HEK293 (cell line): ENCODE measurements around the gene PFDN5.
A peak's percentile ranks its signal among the peaks of the same experiment; 100 is the strongest.

ENCODE experiments used
- BCL11B ChIP-seq: fragments of 450-650 bp; formaldehyde crosslinking; IDR thresholded peaks from 2 replicates; pipeline ENCODE4 v1.5.1; 2016; ENCODE audit warnings: low read depth, missing biosample characterization, missing genetic modification characterization
- IKZF3 ChIP-seq: fragments of 450-650 bp; IDR thresholded peaks from 2 replicates; pipeline ENCODE4 v1.5.0; 2018; ENCODE audit warnings: missing biosample characterization, mild to moderate bottlenecking, missing genetic modification characterization, moderate library complexity
- KLF1 ChIP-seq: fragments of 450-650 bp; formaldehyde crosslinking; IDR thresholded peaks from 2 replicates; pipeline ENCODE4 v1.5.1; 2016; ENCODE audit warnings: missing biosample characterization, missing genetic modification characterization
- KLF17 ChIP-seq: fragments of 450-650 bp; formaldehyde crosslinking; IDR thresholded peaks from 2 replicates; pipeline ENCODE4 v1.5.1; 2016; ENCODE audit warnings: missing biosample characterization, missing genetic modification characterization
- KLF7 ChIP-seq: fragments of 450-650 bp; formaldehyde crosslinking; IDR thresholded peaks from 2 replicates; pipeline ENCODE4 v1.5.1; 2016; ENCODE audit warnings: missing biosample characterization, missing genetic modification characterization, borderline replicate concordance
- KLF8 ChIP-seq: fragments of 450-650 bp; formaldehyde crosslinking; IDR thresholded peaks from 2 replicates; pipeline ENCODE4 v1.5.1; 2016; ENCODE audit warnings: missing biosample characterization, missing genetic modification characterization
- KLF9 ChIP-seq: fragments of 450-650 bp; formaldehyde crosslinking; IDR thresholded peaks from 2 replicates; pipeline ENCODE4 v1.5.1; 2016; ENCODE audit warnings: missing biosample characterization, missing genetic modification characterization, low read depth
- PRDM1 ChIP-seq: fragments of 450-650 bp; formaldehyde crosslinking; IDR thresholded peaks from 2 replicates; pipeline ENCODE4; 2016; ENCODE audit warnings: missing biosample characterization, missing genetic modification characterization
- YY1 ChIP-seq: fragments of 450-650 bp; formaldehyde crosslinking; IDR thresholded peaks from 2 replicates; pipeline ENCODE4 v1.5.1; 2018; ENCODE audit warnings: missing biosample characterization, missing genetic modification characterization
- YY2 ChIP-seq: fragments of 450-650 bp; formaldehyde crosslinking; IDR thresholded peaks from 2 replicates; pipeline ENCODE4 v1.5.1; 2016; ENCODE audit warnings: missing biosample characterization, missing genetic modification characterization
- ZBTB20 ChIP-seq: fragments of 450-650 bp; formaldehyde crosslinking; IDR thresholded peaks from 2 replicates; pipeline ENCODE4 v1.5.1; 2016; ENCODE audit warnings: missing biosample characterization, missing genetic modification characterization
- ZBTB44 ChIP-seq: fragments of 450-650 bp; IDR thresholded peaks from 2 replicates; pipeline ENCODE4 v1.5.1; 2018; ENCODE audit warnings: missing biosample characterization, mild to moderate bottlenecking, missing genetic modification characterization
- ZFP41 ChIP-seq: fragments of 450-650 bp; formaldehyde crosslinking; IDR thresholded peaks from 2 replicates; pipeline ENCODE4 v1.5.1; 2016; ENCODE audit warnings: missing biosample characterization, missing genetic modification characterization, borderline replicate concordance
- ZFP69B ChIP-seq: fragments of 450-650 bp; formaldehyde crosslinking; IDR thresholded peaks from 2 replicates; pipeline ENCODE4 v1.5.1; 2016; ENCODE audit warnings: missing biosample characterization, missing genetic modification characterization
- ZNF132 ChIP-seq: fragments of 450-650 bp; formaldehyde crosslinking; IDR thresholded peaks from 2 replicates; pipeline ENCODE4 v1.5.1; 2017; ENCODE audit warnings: missing biosample characterization, missing genetic modification characterization, borderline replicate concordance
- ZNF169 ChIP-seq: fragments of 450-650 bp; formaldehyde crosslinking; IDR thresholded peaks from 2 replicates; pipeline ENCODE4 v1.5.1; 2016; ENCODE audit warnings: missing biosample characterization, missing genetic modification characterization
- ZNF175 ChIP-seq: fragments of 450-650 bp; formaldehyde crosslinking; IDR thresholded peaks from 2 replicates; pipeline ENCODE4 v1.5.1; 2016; ENCODE audit warnings: missing biosample characterization, missing genetic modification characterization
- ZNF18 ChIP-seq: fragments of 450-650 bp; formaldehyde crosslinking; IDR thresholded peaks from 2 replicates; pipeline ENCODE4 v1.5.1; 2016; ENCODE audit warnings: missing biosample characterization, missing genetic modification characterization
- ZNF19 ChIP-seq: fragments of 450-650 bp; formaldehyde crosslinking; IDR thresholded peaks from 2 replicates; pipeline ENCODE4; 2016; ENCODE audit warnings: missing biosample characterization, missing genetic modification characterization, low read depth
- ZNF211 ChIP-seq: fragments of 450-650 bp; formaldehyde crosslinking; IDR thresholded peaks from 2 replicates; pipeline ENCODE4 v1.5.1; 2016; ENCODE audit warnings: low read depth, missing biosample characterization, missing genetic modification characterization
- ZNF221 ChIP-seq: fragments of 450-650 bp; formaldehyde crosslinking; IDR thresholded peaks from 2 replicates; pipeline ENCODE4 v1.5.1; 2017; ENCODE audit warnings: missing biosample characterization, missing genetic modification characterization, borderline replicate concordance
- ZNF239 ChIP-seq: fragments of 450-650 bp; formaldehyde crosslinking; IDR thresholded peaks from 2 replicates; pipeline ENCODE4 v1.5.1; 2016; ENCODE audit warnings: missing biosample characterization, missing genetic modification characterization
- ZNF341 ChIP-seq: fragments of 450-650 bp; formaldehyde crosslinking; IDR thresholded peaks from 2 replicates; pipeline ENCODE4; 2016; ENCODE audit warnings: low read depth, missing biosample characterization, missing genetic modification characterization
- ZNF350 ChIP-seq: fragments of 450-650 bp; formaldehyde crosslinking; IDR thresholded peaks from 2 replicates; pipeline ENCODE4 v1.5.0; 2017; ENCODE audit warnings: missing biosample characterization, mild to moderate bottlenecking, missing genetic modification characterization
- ZNF391 ChIP-seq: fragments of 450-650 bp; formaldehyde crosslinking; IDR thresholded peaks from 2 replicates; pipeline ENCODE4 v1.5.1; 2016; ENCODE audit warnings: low read depth, missing biosample characterization, missing genetic modification characterization, borderline replicate concordance
- ZNF398 ChIP-seq: fragments of 450-650 bp; formaldehyde crosslinking; IDR thresholded peaks from 2 replicates; pipeline ENCODE4 v1.5.1; 2017; ENCODE audit warnings: missing biosample characterization, missing genetic modification characterization
- ZNF423 ChIP-seq: fragments of 450-650 bp; formaldehyde crosslinking; IDR thresholded peaks from 2 replicates; pipeline ENCODE4 v1.5.1; 2016; ENCODE audit warnings: missing biosample characterization, missing genetic modification characterization
- ZNF561 ChIP-seq: fragments of 450-650 bp; IDR thresholded peaks from 2 replicates; pipeline ENCODE4 v1.5.1; 2018; ENCODE audit warnings: missing biosample characterization, missing genetic modification characterization, borderline replicate concordance
- ZNF639 ChIP-seq: fragments of 450-650 bp; formaldehyde crosslinking; IDR thresholded peaks from 2 replicates; pipeline ENCODE4 v1.5.1; 2016; ENCODE audit warnings: missing biosample characterization, missing genetic modification characterization
- ZNF654 ChIP-seq: fragments of 450-650 bp; formaldehyde crosslinking; IDR thresholded peaks from 2 replicates; pipeline ENCODE4 v1.5.1; 2016; ENCODE audit warnings: low read depth, missing biosample characterization, missing genetic modification characterization
- ZNF670 ChIP-seq: fragments of 450-650 bp; formaldehyde crosslinking; IDR thresholded peaks from 2 replicates; pipeline ENCODE4 v1.5.1; 2016; ENCODE audit warnings: missing biosample characterization, missing genetic modification characterization, low read depth
- ZNF777 ChIP-seq: fragments of 450-650 bp; formaldehyde crosslinking; IDR thresholded peaks from 2 replicates; pipeline ENCODE4 v1.5.1; 2017; ENCODE audit warnings: missing biosample characterization, missing genetic modification characterization, borderline replicate concordance

PFDN5 gene

GRCh38 chr12:53324779-53325510 lies 29.6 kb downstream of the PFDN5 start (continued):
- TF ChIP-seq ZNF777: no peak
- TF ChIP-seq ZNF398: 0 out of 2 replicates have a peak, but pooled peaks have one; percentile 17
- TF ChIP-seq KLF17 (tag by site-specific recombination): peak; percentile 90
- TF ChIP-seq ZNF175 (tag by site-specific recombination): no peak
- peak; percentile 64; the same call in 1 of the 2 replicates for TF ChIP-seq BCL11B
- peak; percentile 86; the same call in 1 of the 2 replicates for TF ChIP-seq ZFP69B (tag by site-specific recombination)
- TF ChIP-seq ZNF391 (tag by site-specific recombination): peak; percentile 74; the same call in 1 of the 2 replicates
- TF ChIP-seq ZNF423: peak; percentile 97
- TF ChIP-seq ZNF132 (tag by site-specific recombination): no peak
- no peak for TF ChIP-seq ZNF350
- peak; percentile 84 for TF ChIP-seq ZNF561 (tag by site-specific recombination)
- TF ChIP-seq IKZF3 (tag by site-specific recombination): 0 out of 2 replicates have a peak, but pooled peaks have one; percentile 24
- peak; percentile 93 for TF ChIP-seq KLF1 (tag by site-specific recombination)
- no peak for TF ChIP-seq PRDM1 (tag by site-specific recombination)
- TF ChIP-seq ZNF341 (tag by site-specific recombination): peak; percentile 54; the same call in 1 of the 2 replicates
- TF ChIP-seq ZNF19 (tag by site-specific recombination): no peak
- TF ChIP-seq ZNF169 (tag by site-specific recombination): no peak
- TF ChIP-seq ZNF239 (tag by site-specific recombination): no peak
- 0 out of 2 replicates have a peak, but pooled peaks have one; percentile 30 for TF ChIP-seq YY1 (tag by site-specific recombination)
- peak; percentile 6; the same call in 1 of the 2 replicates for TF ChIP-seq ZBTB44 (tag by site-specific recombination)
- TF ChIP-seq ZNF18 (tag by site-specific recombination): no peak
- TF ChIP-seq KLF9 (tag by site-specific recombination): peak; percentile 74
- TF ChIP-seq ZFP41 (tag by site-specific recombination): no peak
- TF ChIP-seq ZNF211 (tag by site-specific recombination): no peak
- TF ChIP-seq ZNF654: peak; percentile 83
- no peak for TF ChIP-seq ZNF221 (tag by site-specific recombination)
- peak; percentile 94 for TF ChIP-seq ZBTB20 (tag by site-specific recombination)
- TF ChIP-seq YY2 (tag by site-specific recombination): no peak
- TF ChIP-seq ZNF670 (tag by site-specific recombination): no peak
- no peak for TF ChIP-seq ZNF639 (tag by site-specific recombination)
- TF ChIP-seq KLF7 (tag by site-specific recombination): peak; percentile 93
- TF ChIP-seq KLF8 (tag by site-specific recombination): peak; percentile 91; the same call in 1 of the 2 replicates
